Measurements from ENCODE around the gene ADCY3. TPM values are rescaled to one million over a fixed set of nuclear protein-coding genes. Genes with fewer than 3 reads are reported as not detected.

The ADCY3 gene
- total RNA-seq, 5 donors from 2014 or later (not counting 1 experiment from before 2014, with no cell fraction given) = 21.4 to 35.6 (median 32.8) TPM

- POLR2A ChIA-PET = no interaction called here
- no peaks in the 10 kb centered on the region for H3K9me3 ChIP-seq
- WGBS (ENCODE audit: insufficient coverage) = 87% methylated on average over 5 of the region's 5 CpGs
- H3K27me3 Mint-ChIP-seq = no peaks in the 10 kb centered on the region
- H3K4me3 Mint-ChIP-seq = no peak overlapping the region
- CTCF ChIA-PET = no interaction called here
- H3K27me3 ChIP-seq (replicated peaks in 1 of 2; ENCODE audit: control insufficient read depth in 2 of 2, extremely low read depth in 1 of 2, insufficient read depth in 2 of 2, low read length in 1 of 2) = no peaks in the 10 kb centered on the region
- peaks cover 25% of the 10 kb centered on the region for H3K36me3 Mint-ChIP-seq
- no peak for DNase-seq
- ATAC-seq (replicated peaks in 1 of 4) = no peak
- no peak overlapping the region for H3K27ac Mint-ChIP-seq
- no peaks in the 10 kb centered on the region for H3K36me3 ChIP-seq (ENCODE audit: control insufficient read depth in 2 of 2, extremely low read depth in 1 of 2, insufficient read depth in 1 of 2, low read length in 1 of 2)
- no peaks in the 10 kb centered on the region for H3K4me1 Mint-ChIP-seq
- no peaks in the 10 kb centered on the region for H3K4me1 ChIP-seq (ENCODE audit: control insufficient read depth in 1 of 2, extremely low read depth in 1 of 2, insufficient read depth in 2 of 2, low read length in 2 of 2)
- no peak overlapping the region for H3K27ac ChIP-seq (ENCODE audit: low read length)
- no peaks in the 10 kb centered on the region for H3K9me3 Mint-ChIP-seq
- H3K4me3 ChIP-seq (ENCODE audit: control insufficient read depth in 1 of 2, extremely low read depth in 1 of 2, low read length in 1 of 2) = no peak overlapping the region
Observed at GRCh38 chr2:24856791-24857211, 63.2 kb downstream of the ADCY3 start.

DNA sequence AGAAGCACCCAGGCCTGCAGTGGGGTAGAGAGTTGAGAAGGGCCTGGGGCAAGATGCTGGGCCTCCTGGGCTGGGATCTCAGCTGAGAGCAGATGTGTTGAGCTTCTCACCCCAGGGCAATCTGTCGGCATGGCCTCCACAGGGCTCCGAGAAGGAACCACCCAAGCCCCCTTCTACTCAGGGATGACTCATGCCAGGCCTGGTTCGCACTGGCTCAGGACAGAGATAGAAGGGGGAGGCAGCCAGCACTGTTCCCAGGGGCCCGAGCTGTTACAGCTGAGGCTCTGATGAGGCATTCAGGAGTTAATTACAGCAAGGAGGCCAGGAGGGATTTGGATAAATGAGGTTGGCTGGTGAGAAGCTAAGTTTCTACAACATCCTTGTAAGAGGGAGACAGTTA is 64.3 kb downstream of the ADCY3 start:
- no peak overlapping the region for H3K4me3 Mint-ChIP-seq
- Histone ChIP-seq H3K4me1 (ENCODE audit: control insufficient read depth in 1 of 2, extremely low read depth in 1 of 2, insufficient read depth in 2 of 2, low read length in 2 of 2) (no peaks in the 10 kb centered on the region), H3K4me3 (ENCODE audit: control insufficient read depth in 1 of 2, extremely low read depth in 1 of 2, low read length in 1 of 2) (no peak overlapping the region), H3K9me3 (no peaks in the 10 kb centered on the region), H3K27me3 (replicated peaks in 1 of 2; ENCODE audit: control insufficient read depth in 2 of 2, extremely low read depth in 1 of 2, insufficient read depth in 2 of 2, low read length in 1 of 2) (no peaks in the 10 kb centered on the region), H3K27ac (ENCODE audit: low read length) (no peak overlapping the region), H3K36me3 (ENCODE audit: control insufficient read depth in 2 of 2, extremely low read depth in 1 of 2, insufficient read depth in 1 of 2, low read length in 1 of 2) (no peaks in the 10 kb centered on the region)
- DNase-seq (no peak), ATAC-seq (replicated peaks in 1 of 4) (no peak)
- no peaks in the 10 kb centered on the region for H3K9me3 Mint-ChIP-seq
- ChIA-PET POLR2A (no interaction called here), CTCF (no interaction called here)
- no peak overlapping the region for H3K27ac Mint-ChIP-seq
- WGBS (ENCODE audit: insufficient coverage) = 100% methylated on average over 2 of the region's 4 CpGs
- peaks cover 31% of the 10 kb centered on the region for H3K36me3 Mint-ChIP-seq
- H3K4me1 Mint-ChIP-seq = no peaks in the 10 kb centered on the region
- H3K27me3 Mint-ChIP-seq = no peaks in the 10 kb centered on the region

GRCh38 chr2:24855022-24855622 is 64.9 kb downstream of the ADCY3 start:
- H3K27ac Mint-ChIP-seq = no peak overlapping the region
- WGBS (ENCODE audit: insufficient coverage) = no CpG with 5 or more reads among the region's 8 CpGs
- no peaks in the 10 kb centered on the region for H3K27me3 Mint-ChIP-seq
- H3K27ac ChIP-seq (ENCODE audit: low read length) = no peak overlapping the region
- no peaks in the 10 kb centered on the region for H3K36me3 ChIP-seq (ENCODE audit: control insufficient read depth in 2 of 2, extremely low read depth in 1 of 2, insufficient read depth in 1 of 2, low read length in 1 of 2)
- H3K4me3 Mint-ChIP-seq = no peak overlapping the region
- H3K4me3 ChIP-seq (ENCODE audit: control insufficient read depth in 1 of 2, extremely low read depth in 1 of 2, low read length in 1 of 2) = no peak overlapping the region
- H3K27me3 ChIP-seq (replicated peaks in 1 of 2; ENCODE audit: control insufficient read depth in 2 of 2, extremely low read depth in 1 of 2, insufficient read depth in 2 of 2, low read length in 1 of 2) = no peaks in the 10 kb centered on the region
- ATAC-seq (replicated peaks in 1 of 4) (no peak), DNase-seq (no peak)
- H3K4me1 Mint-ChIP-seq = no peaks in the 10 kb centered on the region
- ChIA-PET CTCF (no interaction called here), POLR2A (no interaction called here)
- H3K4me1 ChIP-seq (ENCODE audit: control insufficient read depth in 1 of 2, extremely low read depth in 1 of 2, insufficient read depth in 2 of 2, low read length in 2 of 2) = no peaks in the 10 kb centered on the region
- H3K36me3 Mint-ChIP-seq = peaks cover 31% of the 10 kb centered on the region
- no peaks in the 10 kb centered on the region for H3K9me3 Mint-ChIP-seq
- no peaks in the 10 kb centered on the region for H3K9me3 ChIP-seq

DNA sequence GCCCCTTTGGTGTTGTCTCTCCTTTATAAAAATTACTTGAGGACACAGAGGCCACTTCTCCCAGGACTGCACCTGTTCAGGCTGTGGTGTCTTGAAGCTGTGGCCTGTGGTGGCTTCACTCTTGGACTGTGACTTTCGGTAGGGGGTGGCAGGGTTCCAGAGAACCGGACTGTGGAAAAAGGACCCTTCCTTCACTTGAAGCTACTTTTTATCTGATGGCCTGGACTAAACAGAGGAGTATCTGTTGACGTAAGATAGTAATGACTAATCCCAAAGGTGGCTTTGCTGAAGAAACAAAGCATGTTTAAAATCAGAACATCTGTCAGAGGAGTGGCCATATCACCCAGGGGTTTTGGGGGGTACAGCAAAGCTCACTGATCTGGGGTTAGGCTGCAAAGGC is 66.0 kb downstream of the ADCY3 start:
- Mint-ChIP-seq H3K9me3 (no peaks in the 10 kb centered on the region), H3K27ac (no peak overlapping the region), H3K4me3 (no peak overlapping the region), H3K27me3 (no peaks in the 10 kb centered on the region), H3K36me3 (peaks cover 30% of the 10 kb centered on the region), H3K4me1 (no peaks in the 10 kb centered on the region)
- ChIA-PET CTCF (no interaction called here), POLR2A (no interaction called here)
- no peak overlapping the region for H3K27ac ChIP-seq (ENCODE audit: low read length)
- ATAC-seq (replicated peaks in 1 of 4) = no peak
- no peaks in the 10 kb centered on the region for H3K27me3 ChIP-seq (replicated peaks in 1 of 2; ENCODE audit: control insufficient read depth in 2 of 2, extremely low read depth in 1 of 2, insufficient read depth in 2 of 2, low read length in 1 of 2)
- no peaks in the 10 kb centered on the region for H3K4me1 ChIP-seq (ENCODE audit: control insufficient read depth in 1 of 2, extremely low read depth in 1 of 2, insufficient read depth in 2 of 2, low read length in 2 of 2)
- no peak overlapping the region for H3K4me3 ChIP-seq (ENCODE audit: control insufficient read depth in 1 of 2, extremely low read depth in 1 of 2, low read length in 1 of 2)
- peaks cover 0 to 5% of the 10 kb centered on the region in 2 donors for H3K36me3 ChIP-seq (ENCODE audit: control insufficient read depth in 2 of 2, extremely low read depth in 1 of 2, insufficient read depth in 1 of 2, low read length in 1 of 2)
- no peaks in the 10 kb centered on the region for H3K9me3 ChIP-seq
- 100% methylated on average over 1 of the region's 3 CpGs for WGBS (ENCODE audit: insufficient coverage)
- DNase-seq = no peak

DNA sequence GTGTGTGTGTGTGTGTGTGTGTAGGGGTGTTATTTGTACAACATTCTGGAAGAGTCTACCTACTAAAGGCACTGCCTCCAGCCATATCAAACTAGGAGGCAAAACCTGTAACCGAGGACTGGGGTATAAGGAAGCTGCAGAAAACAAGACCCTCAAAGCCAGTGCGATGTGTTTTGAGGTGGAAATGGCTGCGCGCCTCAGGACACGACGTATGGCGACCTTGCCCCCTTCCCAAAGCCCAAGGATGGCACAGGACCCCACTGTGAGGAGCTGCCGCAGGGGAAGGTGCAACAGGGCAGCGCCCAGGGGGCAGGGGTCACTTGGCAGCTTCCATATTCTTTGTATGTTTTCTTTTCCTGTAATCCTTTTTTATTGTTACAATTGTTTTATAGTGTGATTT is 67.0 kb downstream of the ADCY3 start:
- H3K4me1 ChIP-seq (ENCODE audit: control insufficient read depth in 1 of 2, extremely low read depth in 1 of 2, insufficient read depth in 2 of 2, low read length in 2 of 2) = no peaks in the 10 kb centered on the region
- no peak overlapping the region for H3K27ac Mint-ChIP-seq
- H3K4me3 ChIP-seq (ENCODE audit: control insufficient read depth in 1 of 2, extremely low read depth in 1 of 2, low read length in 1 of 2) = no peak overlapping the region
- ChIA-PET POLR2A (no interaction called here), CTCF (no interaction called here)
- no peak overlapping the region for H3K27ac ChIP-seq (ENCODE audit: low read length)
- H3K9me3 ChIP-seq = no peaks in the 10 kb centered on the region
- no peak for ATAC-seq (replicated peaks in 1 of 4)
- H3K27me3 Mint-ChIP-seq = no peaks in the 10 kb centered on the region
- WGBS (ENCODE audit: insufficient coverage) = 100% methylated on average over 3 of the region's 9 CpGs
- no peak overlapping the region for H3K4me3 Mint-ChIP-seq
- H3K27me3 ChIP-seq (replicated peaks in 1 of 2; ENCODE audit: control insufficient read depth in 2 of 2, extremely low read depth in 1 of 2, insufficient read depth in 2 of 2, low read length in 1 of 2) = no peaks in the 10 kb centered on the region
- no peaks in the 10 kb centered on the region for H3K9me3 Mint-ChIP-seq
- H3K36me3 Mint-ChIP-seq = peaks cover 25% of the 10 kb centered on the region
- peaks cover 0 to 5% of the 10 kb centered on the region in 2 donors for H3K36me3 ChIP-seq (ENCODE audit: control insufficient read depth in 2 of 2, extremely low read depth in 1 of 2, insufficient read depth in 1 of 2, low read length in 1 of 2)
- no peak for DNase-seq
- no peaks in the 10 kb centered on the region for H3K4me1 Mint-ChIP-seq

GRCh38 chr2:24852431-24853020 is 67.5 kb downstream of the ADCY3 start:
- ChIA-PET POLR2A (no interaction called here), CTCF (no interaction called here)
- 93% methylated on average over 19 of the region's 23 CpGs for WGBS (ENCODE audit: insufficient coverage)
- no peaks in the 10 kb centered on the region for H3K4me1 Mint-ChIP-seq
- ATAC-seq (replicated peaks in 1 of 4) = no peak
- H3K27ac ChIP-seq (ENCODE audit: low read length) = no peak overlapping the region
- no peak overlapping the region for H3K27ac Mint-ChIP-seq
- no peaks in the 10 kb centered on the region for H3K27me3 ChIP-seq (replicated peaks in 1 of 2; ENCODE audit: control insufficient read depth in 2 of 2, extremely low read depth in 1 of 2, insufficient read depth in 2 of 2, low read length in 1 of 2)
- peaks cover 25% of the 10 kb centered on the region for H3K36me3 Mint-ChIP-seq
- H3K9me3 Mint-ChIP-seq = no peaks in the 10 kb centered on the region
- no peak for DNase-seq
- no peak overlapping the region for H3K4me3 Mint-ChIP-seq
- H3K4me3 ChIP-seq (ENCODE audit: control insufficient read depth in 1 of 2, extremely low read depth in 1 of 2, low read length in 1 of 2) = no peak overlapping the region
- no peaks in the 10 kb centered on the region for H3K27me3 Mint-ChIP-seq
- H3K36me3 ChIP-seq (ENCODE audit: control insufficient read depth in 2 of 2, extremely low read depth in 1 of 2, insufficient read depth in 1 of 2, low read length in 1 of 2) = peaks cover 0 to 5% of the 10 kb centered on the region in 2 donors
- H3K9me3 ChIP-seq = no peaks in the 10 kb centered on the region
- H3K4me1 ChIP-seq (ENCODE audit: control insufficient read depth in 1 of 2, extremely low read depth in 1 of 2, insufficient read depth in 2 of 2, low read length in 2 of 2) = no peaks in the 10 kb centered on the region

DNA sequence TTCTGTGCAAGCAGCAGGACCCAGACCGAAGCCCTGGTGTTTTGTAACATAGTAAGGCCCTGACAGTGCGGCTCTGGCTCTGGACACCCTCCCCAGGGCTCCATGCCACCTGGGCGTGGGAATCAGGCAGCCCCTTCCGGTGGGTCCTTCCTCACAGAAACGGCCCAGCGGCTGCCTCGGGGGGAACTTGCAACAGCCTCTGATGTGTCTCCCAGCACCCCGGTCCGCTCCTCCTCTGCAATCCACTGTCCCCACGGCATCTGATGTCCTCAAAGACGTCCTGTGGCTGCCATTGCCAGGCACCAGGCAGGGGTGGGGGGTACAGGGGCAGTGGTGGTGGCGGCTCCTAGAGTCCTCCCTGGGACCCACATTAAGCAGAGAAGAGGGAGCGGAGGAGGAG is 68.0 kb downstream of the ADCY3 start:
- no peaks in the 10 kb centered on the region for H3K4me1 ChIP-seq (ENCODE audit: control insufficient read depth in 1 of 2, extremely low read depth in 1 of 2, insufficient read depth in 2 of 2, low read length in 2 of 2)
- Mint-ChIP-seq H3K27ac (no peak overlapping the region), H3K27me3 (no peaks in the 10 kb centered on the region), H3K4me1 (no peaks in the 10 kb centered on the region), H3K36me3 (peaks cover 25% of the 10 kb centered on the region), H3K9me3 (no peaks in the 10 kb centered on the region), H3K4me3 (no peak overlapping the region)
- no peaks in the 10 kb centered on the region for H3K27me3 ChIP-seq (replicated peaks in 1 of 2; ENCODE audit: control insufficient read depth in 2 of 2, extremely low read depth in 1 of 2, insufficient read depth in 2 of 2, low read length in 1 of 2)
- no peak overlapping the region for H3K4me3 ChIP-seq (ENCODE audit: control insufficient read depth in 1 of 2, extremely low read depth in 1 of 2, low read length in 1 of 2)
- H3K27ac ChIP-seq (ENCODE audit: low read length) = no peak overlapping the region
- POLR2A ChIA-PET = no interaction called here
- no peaks in the 10 kb centered on the region for H3K9me3 ChIP-seq
- H3K36me3 ChIP-seq (ENCODE audit: control insufficient read depth in 2 of 2, extremely low read depth in 1 of 2, insufficient read depth in 1 of 2, low read length in 1 of 2) = peaks cover 0 to 5% of the 10 kb centered on the region in 2 donors
- ATAC-seq (replicated peaks in 1 of 4) (no peak), DNase-seq (no peak)
- WGBS (ENCODE audit: insufficient coverage) = over 99% methylated on average over 7 of the region's 13 CpGs
- CTCF ChIA-PET = no interaction called here
